Measurements from ENCODE around the gene KLHL25.

- no peak for TF ChIP-seq CTCF (IDR thresholded peaks at IDR 0.05; ENCODE audit: low read depth, low read length, poor library complexity, severe bottlenecking)
- TF ChIP-seq EZH2phosphoT487 (IDR thresholded peaks at IDR 0.05; ENCODE audit: borderline replicate concordance, low read length), result no peak
Observed at GRCh38 chr15:85755942-85756341, 38.8 kb downstream of the KLHL25 start.

Measured in DOHH2 (cell line).